ENCODE measurements around the gene OR8J1. TPM values are rescaled to one million over a fixed set of nuclear protein-coding genes. Genes with fewer than 3 reads are reported as not detected.

The OR8J1 gene, protein sequence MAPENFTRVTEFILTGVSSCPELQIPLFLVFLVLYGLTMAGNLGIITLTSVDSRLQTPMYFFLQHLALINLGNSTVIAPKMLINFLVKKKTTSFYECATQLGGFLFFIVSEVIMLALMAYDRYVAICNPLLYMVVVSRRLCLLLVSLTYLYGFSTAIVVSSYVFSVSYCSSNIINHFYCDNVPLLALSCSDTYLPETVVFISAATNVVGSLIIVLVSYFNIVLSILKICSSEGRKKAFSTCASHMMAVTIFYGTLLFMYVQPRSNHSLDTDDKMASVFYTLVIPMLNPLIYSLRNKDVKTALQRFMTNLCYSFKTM
- total RNA-seq = not detected

DNA sequence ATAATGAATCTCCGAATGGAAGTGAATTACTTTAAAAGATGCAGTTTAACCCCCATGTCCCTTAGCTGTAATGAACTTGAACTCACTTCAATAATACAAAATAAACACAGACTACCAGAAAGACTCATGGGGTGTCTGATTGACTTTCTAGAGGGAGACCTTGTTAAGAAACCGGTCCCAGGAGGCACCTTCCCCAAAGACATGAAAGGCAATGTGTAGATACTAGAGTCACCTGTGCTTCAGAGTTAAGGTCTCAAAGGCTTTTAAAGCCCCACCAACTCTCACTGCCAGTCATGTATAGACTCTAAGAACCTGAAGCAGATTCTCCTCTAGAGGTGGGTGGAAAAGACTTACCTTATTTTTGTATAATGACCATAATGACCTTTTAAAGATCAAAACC is at the start of gene OR8J1:
TSS of gene OR8J1 (plus strand) at position 301 of the 400 bp plus-strand sequence. CDS start 5,956 bp downstream, outside the sequence.

DNA sequence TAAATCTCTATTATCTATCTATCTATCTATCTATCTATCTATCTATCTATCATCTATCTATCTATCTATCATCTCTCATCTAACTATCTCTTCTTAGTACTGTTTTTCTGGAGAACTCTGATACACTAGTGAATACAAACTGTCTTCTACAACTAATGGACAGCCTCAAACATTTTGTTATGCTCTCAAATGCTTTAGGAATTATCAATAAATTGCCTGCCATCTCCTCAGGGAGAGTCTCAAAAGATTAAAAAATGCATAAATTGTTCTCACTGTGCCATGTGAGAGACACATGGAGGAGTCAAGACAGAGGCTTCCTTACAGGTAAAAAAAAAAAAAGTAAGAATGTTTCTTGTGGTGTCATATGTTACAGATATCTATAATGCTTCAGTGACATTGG is 39.2 kb upstream of the OR8J1 start, which contains the start of gene OR8K3:
TSS of gene OR8K3 (plus strand) at position 301 of the 400 bp plus-strand sequence. CDS start 3,163 bp downstream, outside the sequence.

DNA sequence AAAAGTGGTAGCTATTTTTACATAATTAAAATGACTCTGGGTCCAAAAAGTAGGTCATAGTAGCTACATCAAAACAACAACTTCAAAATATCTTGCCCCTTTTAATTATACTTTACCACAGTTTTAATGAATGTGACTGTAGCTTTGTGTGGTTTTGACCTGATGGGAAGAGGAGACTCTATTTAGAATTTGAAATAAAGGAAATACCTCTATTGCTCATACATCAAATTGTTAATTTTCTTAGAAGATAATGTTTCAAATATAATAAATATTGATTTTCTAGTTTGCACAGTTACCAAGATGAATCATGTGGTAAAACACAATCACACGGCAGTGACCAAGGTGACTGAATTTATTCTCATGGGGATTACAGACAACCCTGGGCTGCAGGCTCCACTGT is 8.4 kb upstream of the OR8J1 start, which contains the start of gene OR8K1:
TSS of gene OR8K1 (plus strand) at position 301 of the 400 bp plus-strand sequence. CDS start at position 301, 0 bp downstream.

DNA sequence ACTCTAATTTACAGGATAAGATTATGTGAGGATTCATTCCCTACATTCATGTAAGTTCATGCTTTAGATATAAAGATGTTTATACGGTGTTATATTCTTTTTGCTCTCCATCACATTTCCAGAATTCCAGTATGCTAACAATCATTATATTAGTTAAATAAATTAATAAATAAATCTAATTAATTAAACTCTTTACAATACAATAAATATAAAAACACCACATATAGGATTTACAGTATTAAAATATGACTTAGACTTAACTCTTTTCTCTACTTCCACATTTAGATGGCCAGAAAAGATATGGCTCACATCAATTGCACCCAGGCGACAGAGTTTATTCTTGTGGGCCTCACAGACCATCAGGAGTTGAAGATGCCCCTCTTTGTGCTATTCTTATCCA is 21.2 kb downstream of the OR8J1 start, which contains the start of gene OR8U1:
TSS of gene OR8U1 (plus strand) at position 301 of the 400 bp plus-strand sequence. CDS start at position 301, 0 bp downstream.

Other genes with a start within 250 kb of the OR8J1 start
- gene OR8H3, start 231.9 kb upstream of the OR8J1 start, total RNA-seq = not detected
- gene OR8J3, start 214.1 kb upstream of the OR8J1 start, total RNA-seq = not detected
- gene OR8K5, start 194.0 kb upstream of the OR8J1 start, total RNA-seq = not detected
- not detected for gene OR5J2, start 177.7 kb upstream of the OR8J1 start, total RNA-seq
- not detected for gene OR5T2, start 120.0 kb upstream of the OR8J1 start, total RNA-seq
- not detected for gene OR5T3, start 102.0 kb upstream of the OR8J1 start, total RNA-seq
- gene OR5T1, start 80.1 kb upstream of the OR8J1 start, total RNA-seq = not detected
- gene OR8H1, start 62.0 kb upstream of the OR8J1 start, total RNA-seq = not detected
- under 1 TPM in 1 of 2 donors, not detected in 1; 0.33 TPM for gene OR8K3, start 39.1 kb upstream of the OR8J1 start, total RNA-seq
- gene OR8K1, start 8.3 kb upstream of the OR8J1 start, total RNA-seq = not detected
- gene OR8U1, start 21.3 kb downstream of the OR8J1 start, total RNA-seq = not detected
- not detected for gene OR5AL1, start 58.4 kb downstream of the OR8J1 start, total RNA-seq
- not detected for gene OR5M3, start 119.1 kb downstream of the OR8J1 start, total RNA-seq
- gene OR5M8, start 137.1 kb downstream of the OR8J1 start, total RNA-seq = not detected
- gene OR5M11, start 189.0 kb downstream of the OR8J1 start, total RNA-seq = not detected
- gene OR5M10, start 223.4 kb downstream of the OR8J1 start, total RNA-seq = not detected

Measured in melanocyte of skin (primary cell).